ENCODE data around the gene ADSS2.

DNA sequence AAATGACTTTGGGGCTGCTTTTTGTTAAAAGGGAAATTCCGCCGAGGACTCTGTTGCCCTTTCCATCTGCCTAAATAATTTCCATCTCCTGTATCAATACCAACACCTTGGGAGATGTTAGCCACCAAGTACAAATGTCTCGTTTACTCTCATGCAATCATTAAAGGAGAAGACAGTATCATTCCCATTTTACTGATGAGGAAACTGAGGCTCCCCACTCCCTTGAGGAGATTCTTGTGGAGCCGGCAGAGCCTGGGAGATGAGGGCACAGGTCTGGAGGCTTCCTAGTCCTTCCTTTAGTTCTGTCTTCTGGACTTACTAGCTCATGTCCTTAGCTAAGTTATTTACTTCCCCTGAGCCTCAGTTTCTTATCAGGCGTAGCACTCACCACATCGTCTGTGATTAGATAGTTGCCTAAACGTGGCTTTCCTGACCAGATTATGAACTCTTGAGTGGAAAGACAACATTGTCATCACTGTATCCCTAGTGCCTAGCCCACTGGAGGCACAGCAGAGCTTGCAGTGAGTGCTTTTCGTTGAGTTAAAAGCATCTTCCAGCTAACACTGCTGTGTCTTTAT is 81.6 kb downstream of the ADSS2 start:
- TF ChIP-seq CTCF (conservative IDR thresholded peaks at IDR 0.05; ENCODE audit: low read depth in 2 of 2) (no peak), REST (IDR thresholded peaks at IDR 0.05; ENCODE audit: unreplicated experiment) (no peak), EZH2 (IDR thresholded peaks at IDR 0.05; ENCODE audit: low read depth, unreplicated experiment) (no peak), POLR2AphosphoS5 (IDR thresholded peaks at IDR 0.05; ENCODE audit: low read depth) (no peak), ZNF114 (CRISPR knock-in tag; IDR thresholded peaks at IDR 0.05) (no peak), STAT1 (IDR thresholded peaks at IDR 0.05; ENCODE audit: unreplicated experiment) (no peak)

Measured in GM23338 (cell line).